Smooth muscle cell (in vitro differentiated cells): Measurements from ENCODE around the gene STUB1. TPM values are rescaled to one million over a fixed set of nuclear protein-coding genes. Genes with fewer than 3 reads are reported as not detected.

Source experiments
- DNase-seq: peaks from one replicate; lab custom pipeline; 2025; ENCODE audit not compliant: unreplicated experiment; lab: John Stamatoyannopoulos, UW
- H2AFZ ChIP-seq: fragments of 200-600 bp; sonication (generic); 2 replicates; pipeline ENCODE4 v1.6.0; 2016; ENCODE audit warnings: antibody characterized with exemption, low read depth, mild to moderate bottlenecking
- H3F3A ChIP-seq: fragments of 200-600 bp; sonication (generic); 2 replicates; pipeline ENCODE4 v1.6.0; 2017; ENCODE audit warnings: antibody characterized with exemption, low read depth
- H3K27ac ChIP-seq: fragments of 200-600 bp; sonication (generic); 2 replicates; pipeline ENCODE4 v1.5.1; 2016; ENCODE audit warnings: low read depth, mild to moderate bottlenecking
- H3K27me3 ChIP-seq: fragments of 200-600 bp; sonication (generic); 2 replicates; pipeline ENCODE4 v1.6.1; 2016; ENCODE audit warnings: low read depth, mild to moderate bottlenecking
- H3K36me3 ChIP-seq: fragments of 200-600 bp; sonication (generic); 2 replicates; pipeline ENCODE4 v1.5.1; 2016; ENCODE audit warnings: low read depth
- H3K4me1 ChIP-seq: fragments of 200-600 bp; sonication (generic); 2 replicates; pipeline ENCODE4 v1.5.1; 2016; ENCODE audit warnings: low read depth
- H3K4me2 ChIP-seq: fragments of 200-600 bp; sonication (generic); 2 replicates; pipeline ENCODE4 v1.6.0; 2016; ENCODE audit warnings: mild to moderate bottlenecking
- H3K4me3 ChIP-seq: fragments of 200-600 bp; sonication (generic); 2 replicates; pipeline ENCODE4 v1.5.1; 2016; ENCODE audit warnings: mild to moderate bottlenecking
- H3K79me2 ChIP-seq: fragments of 200-600 bp; sonication (generic); 2 replicates; pipeline ENCODE4 v1.6.0; 2016; ENCODE audit warnings: low read depth, mild to moderate bottlenecking
- H3K9ac ChIP-seq: fragments of 200-600 bp; sonication (generic); 2 replicates; pipeline ENCODE4 v1.6.0; 2016; ENCODE audit warnings: low read depth
- H3K9me3 ChIP-seq: fragments of 200-600 bp; sonication (generic); replicated peaks from 2 replicates; pipeline ENCODE4 v1.5.1; 2016; ENCODE audit warnings: low read depth
- H4K20me1 ChIP-seq: fragments of 200-600 bp; sonication (generic); 2 replicates; pipeline ENCODE4 v1.6.0; 2016; ENCODE audit warnings: low read depth
- WGBS: methylation state at CpG from one replicate; pipeline ENCODE4 v1.1.7; 2016; ENCODE audit warnings: low lambda C conversion rate; 5-methylcytosine and 5-hydroxymethylcytosine counted together
- polyA plus RNA-seq: library from polyadenylated mRNA; unstranded; fragments of >200 nt; fragmentation: Nextera tagmentation; extraction: Ambion mirVana; gene quantifications from 2 replicates; pipeline ENCODE4 v1.2.1, GENCODE V29; 2016
- total RNA-seq: library from RNA; depleted of rRNA; stranded (reverse); fragments of >200 nt; gene quantifications from 2 replicates; pipeline ENCODE4 v1.2.3, GENCODE V29; 2014
- TF ChIP-seq, protein P1 (sequence below): fragments of 200-600 bp; sonication (generic); IDR thresholded peaks from 2 replicates; pipeline ENCODE4 v1.5.1; 2017; ENCODE audit warnings: borderline replicate concordance, mild to moderate bottlenecking, antibody characterized with exemption; ENCODE audit not compliant: insufficient read depth, poor library complexity, severe bottlenecking

Gene STUB1
- total and polyA plus RNA-seq, 2 experiments from 2014 or later, result 99.0 to 196 TPM

GRCh38 chr16:721765-722540 is 41.7 kb downstream of the STUB1 start:
- 94% methylated on average over 44 of the region's 51 CpGs for WGBS
- Histone ChIP-seq H3K27me3 (no peaks in the 10 kb centered on the region), H3K9me3 (no peaks in the 10 kb centered on the region), H3K36me3 (no peaks in the 10 kb centered on the region), H3K79me2 (no peaks in the 10 kb centered on the region), H2AFZ (no peak overlapping the region), H3F3A (peaks cover 4% of the 10 kb centered on the region), H3K27ac (no peak overlapping the region), H3K4me2 (peak overlapping the region; percentile 100), H3K4me3 (peak overlapping the region; percentile 91), H3K9ac (no peak overlapping the region), H4K20me1 (peaks cover 10% of the 10 kb centered on the region), H3K4me1 (peaks cover 5% of the 10 kb centered on the region)
- DNase-seq, result no peak
- TF ChIP-seq, protein P1, sequence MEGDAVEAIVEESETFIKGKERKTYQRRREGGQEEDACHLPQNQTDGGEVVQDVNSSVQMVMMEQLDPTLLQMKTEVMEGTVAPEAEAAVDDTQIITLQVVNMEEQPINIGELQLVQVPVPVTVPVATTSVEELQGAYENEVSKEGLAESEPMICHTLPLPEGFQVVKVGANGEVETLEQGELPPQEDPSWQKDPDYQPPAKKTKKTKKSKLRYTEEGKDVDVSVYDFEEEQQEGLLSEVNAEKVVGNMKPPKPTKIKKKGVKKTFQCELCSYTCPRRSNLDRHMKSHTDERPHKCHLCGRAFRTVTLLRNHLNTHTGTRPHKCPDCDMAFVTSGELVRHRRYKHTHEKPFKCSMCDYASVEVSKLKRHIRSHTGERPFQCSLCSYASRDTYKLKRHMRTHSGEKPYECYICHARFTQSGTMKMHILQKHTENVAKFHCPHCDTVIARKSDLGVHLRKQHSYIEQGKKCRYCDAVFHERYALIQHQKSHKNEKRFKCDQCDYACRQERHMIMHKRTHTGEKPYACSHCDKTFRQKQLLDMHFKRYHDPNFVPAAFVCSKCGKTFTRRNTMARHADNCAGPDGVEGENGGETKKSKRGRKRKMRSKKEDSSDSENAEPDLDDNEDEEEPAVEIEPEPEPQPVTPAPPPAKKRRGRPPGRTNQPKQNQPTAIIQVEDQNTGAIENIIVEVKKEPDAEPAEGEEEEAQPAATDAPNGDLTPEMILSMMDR, result no peak

DNA sequence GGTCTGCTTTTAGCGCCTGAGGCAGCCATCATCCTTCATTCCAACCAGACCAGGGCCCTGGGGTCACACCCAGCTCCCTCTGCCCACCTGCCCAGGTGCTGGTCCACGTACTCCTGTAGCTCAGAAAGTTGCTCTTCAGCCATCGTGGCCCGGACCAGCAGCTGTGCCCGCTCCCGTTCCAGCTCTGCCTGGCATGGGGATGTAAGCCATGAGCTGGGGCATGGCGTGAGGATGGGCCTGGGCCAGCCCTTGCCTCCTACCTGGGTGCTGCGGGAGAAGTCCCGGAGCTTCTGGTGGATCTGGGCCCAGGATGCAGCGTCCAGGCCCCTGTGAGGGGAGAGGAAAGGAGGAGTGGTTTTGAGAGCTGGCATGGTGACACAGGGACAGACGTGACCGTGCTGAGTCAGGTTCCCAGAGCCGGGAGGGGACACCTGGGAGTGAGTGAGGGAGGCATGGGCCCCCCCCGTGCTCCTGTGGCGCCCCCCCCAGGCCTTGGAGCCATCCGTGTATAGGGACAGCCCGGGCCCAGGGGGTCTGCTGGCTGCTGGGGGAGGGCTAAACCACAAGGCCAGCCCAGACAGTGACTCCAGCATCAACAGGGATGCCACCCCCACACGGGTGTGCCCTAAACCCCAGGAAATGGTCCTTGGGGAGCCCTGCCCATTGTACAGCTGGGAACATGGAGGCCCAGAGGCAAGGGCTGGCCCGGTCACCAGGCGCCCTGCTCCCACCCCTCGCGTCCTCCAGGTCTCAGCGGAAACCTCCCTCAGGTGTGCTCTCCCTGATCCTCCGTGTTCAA is 42.8 kb downstream of the STUB1 start:
- no peaks in the 10 kb centered on the region for H3K9me3 ChIP-seq
- WGBS, result 96% methylated on average over 23 of the region's 24 CpGs
- peaks cover 12% of the 10 kb centered on the region for H3K4me1 ChIP-seq
- H3K79me2 ChIP-seq, result no peaks in the 10 kb centered on the region
- H3K4me2 ChIP-seq, result no peak overlapping the region
- H4K20me1 ChIP-seq, result peaks cover 10% of the 10 kb centered on the region
- DNase-seq, result no peak
- no peak overlapping the region for H3K4me3 ChIP-seq
- no peak overlapping the region for H2AFZ ChIP-seq
- H3F3A ChIP-seq, result peaks cover 4% of the 10 kb centered on the region
- TF ChIP-seq, protein P1, result no peak
- no peaks in the 10 kb centered on the region for H3K36me3 ChIP-seq
- no peaks in the 10 kb centered on the region for H3K27me3 ChIP-seq
- no peak overlapping the region for H3K27ac ChIP-seq
- no peak overlapping the region for H3K9ac ChIP-seq

GRCh38 chr16:723695-724094 is 43.5 kb downstream of the STUB1 start:
- Histone ChIP-seq H4K20me1 (peaks cover 10% of the 10 kb centered on the region), H3K27me3 (no peaks in the 10 kb centered on the region), H2AFZ (no peak overlapping the region), H3K36me3 (no peaks in the 10 kb centered on the region), H3K79me2 (no peaks in the 10 kb centered on the region), H3K4me1 (peaks cover 15% of the 10 kb centered on the region), H3K9me3 (no peaks in the 10 kb centered on the region), H3F3A (peaks cover 4% of the 10 kb centered on the region), H3K4me2 (no peak overlapping the region), H3K27ac (no peak overlapping the region), H3K4me3 (no peak overlapping the region), H3K9ac (no peak overlapping the region)
- TF ChIP-seq, protein P1, result no peak
- no peak for DNase-seq
- 94% methylated on average over 9 of the region's 9 CpGs for WGBS
